ENCODE results near the gene SCAMP2.
"Not testable (repeated sequence)": the region's sequence is repeated elsewhere in the genome, so short reads cannot be mapped to it uniquely, and the experiment has no call there.

The SCAMP2 gene, protein sequence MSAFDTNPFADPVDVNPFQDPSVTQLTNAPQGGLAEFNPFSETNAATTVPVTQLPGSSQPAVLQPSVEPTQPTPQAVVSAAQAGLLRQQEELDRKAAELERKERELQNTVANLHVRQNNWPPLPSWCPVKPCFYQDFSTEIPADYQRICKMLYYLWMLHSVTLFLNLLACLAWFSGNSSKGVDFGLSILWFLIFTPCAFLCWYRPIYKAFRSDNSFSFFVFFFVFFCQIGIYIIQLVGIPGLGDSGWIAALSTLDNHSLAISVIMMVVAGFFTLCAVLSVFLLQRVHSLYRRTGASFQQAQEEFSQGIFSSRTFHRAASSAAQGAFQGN

DNA sequence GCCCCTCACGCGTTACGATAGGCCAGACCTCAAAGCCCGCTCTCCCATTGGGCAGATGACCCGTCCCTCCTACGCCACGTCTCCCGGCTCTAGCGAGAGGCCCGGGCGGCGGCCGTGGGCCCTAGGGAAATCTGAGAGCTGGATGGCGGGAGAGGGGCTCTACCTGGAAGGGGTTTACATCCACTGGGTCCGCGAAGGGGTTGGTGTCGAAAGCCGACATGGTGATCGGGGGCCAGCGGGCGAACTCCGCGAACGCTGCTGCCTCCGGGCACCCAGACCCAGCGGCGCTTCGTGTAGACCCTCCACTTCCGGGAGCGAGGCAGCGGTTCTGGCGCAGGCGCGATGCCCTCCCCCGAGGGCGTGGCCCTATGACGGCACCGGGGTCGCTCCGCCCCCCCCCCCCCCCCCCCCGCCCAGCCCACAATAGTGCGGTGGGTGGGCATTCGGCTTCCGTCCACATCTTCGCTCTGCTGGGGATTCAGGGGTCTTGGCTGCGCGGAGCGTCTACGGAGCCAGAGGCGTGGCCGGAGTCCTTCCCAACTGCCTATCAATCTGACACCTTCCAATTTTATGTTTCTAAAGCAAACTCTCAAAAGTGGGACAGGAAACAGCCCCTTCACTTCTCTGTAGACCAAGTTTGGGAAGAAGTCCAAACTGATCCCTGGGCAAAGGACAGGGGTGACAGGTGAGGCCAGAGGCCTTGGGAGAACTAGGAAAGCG, at the start of gene SCAMP2:
Gene SCAMP2, minus strand, starts transcription at position 330 of the 720 bp plus-strand sequence. Its CDS starts 110 bp downstream, at position 220.
- no peak for FAIRE-seq

DNA sequence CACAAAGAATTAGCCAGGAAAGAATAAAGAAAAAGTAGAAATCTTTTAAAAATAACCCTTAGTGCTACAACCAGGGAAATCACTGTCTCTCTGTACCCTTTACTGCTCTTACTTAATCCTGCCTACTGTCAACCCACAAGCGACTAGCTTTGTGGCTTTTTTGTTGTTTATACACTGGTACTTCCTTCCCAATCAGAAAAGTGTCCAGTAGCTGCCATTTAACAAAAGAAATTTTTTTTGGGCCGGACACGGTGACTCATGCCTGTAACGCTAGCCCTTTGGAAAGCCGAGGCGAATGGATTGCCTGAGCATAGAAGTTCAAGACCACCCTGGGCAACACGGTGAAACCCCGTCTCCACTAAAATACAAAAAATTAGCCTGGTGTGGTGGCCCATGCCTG, 47.3 kb upstream of the SCAMP2 start:
- no peak for FAIRE-seq

DNA sequence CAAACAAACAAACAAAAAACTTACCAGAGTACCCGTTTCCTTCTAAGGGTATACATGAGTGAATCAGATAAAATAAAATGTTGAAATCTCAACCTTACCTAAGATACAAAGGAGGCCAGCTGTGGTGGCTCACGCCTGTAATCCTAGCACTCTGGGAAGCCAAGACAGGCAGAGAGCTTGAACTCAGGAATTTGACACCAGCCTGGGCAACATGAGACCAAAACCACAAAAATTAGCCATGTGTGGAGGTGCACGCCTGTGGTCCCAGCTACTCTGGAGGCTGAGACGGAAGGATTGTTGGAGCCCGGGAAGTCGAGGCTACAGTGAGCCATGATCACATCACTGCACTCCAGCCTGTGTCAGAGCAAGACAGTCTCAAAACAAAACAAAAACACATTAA, 44.5 kb upstream of the SCAMP2 start:
- no peak for FAIRE-seq

DNA sequence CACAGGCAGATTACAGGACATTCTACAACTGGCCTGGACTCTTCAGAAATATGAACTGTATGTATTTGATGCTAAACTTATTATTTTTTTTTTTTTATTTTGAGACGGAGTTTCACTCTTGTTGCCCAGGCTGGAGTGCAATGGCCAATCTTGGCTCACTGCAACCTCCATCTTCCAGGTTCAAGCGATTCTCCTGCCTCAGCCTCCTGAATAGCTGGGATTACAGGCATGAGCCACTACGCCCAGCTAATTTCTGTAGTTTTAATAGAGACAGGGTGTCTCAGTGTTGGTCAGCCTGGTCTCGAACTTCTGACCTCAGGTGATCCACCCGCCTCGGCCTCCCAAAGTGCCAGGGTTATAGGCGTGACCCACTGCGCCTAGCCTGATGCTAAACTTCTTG, 40.6 kb upstream of the SCAMP2 start:
- not testable (repeated sequence) for FAIRE-seq

DNA sequence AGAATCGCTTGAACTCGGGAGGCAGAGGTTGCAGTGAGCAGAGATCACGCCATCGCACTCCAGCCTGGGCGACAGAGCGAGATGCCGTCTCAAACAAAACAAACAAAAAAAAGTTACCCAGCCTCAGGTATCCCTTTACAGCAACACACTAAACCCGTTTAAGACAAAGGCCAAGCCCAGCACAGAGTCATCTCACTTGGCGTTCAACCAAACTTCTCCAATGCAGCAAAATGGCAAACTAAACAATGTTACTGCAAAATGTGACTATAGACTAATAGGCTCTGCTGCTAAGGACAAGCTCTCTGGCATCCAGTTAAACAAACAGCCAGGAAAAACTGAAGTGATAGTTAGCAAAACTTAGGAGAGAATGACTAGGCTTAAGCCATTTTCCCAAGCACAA, 39.9 kb upstream of the SCAMP2 start:
- no peak for FAIRE-seq

DNA sequence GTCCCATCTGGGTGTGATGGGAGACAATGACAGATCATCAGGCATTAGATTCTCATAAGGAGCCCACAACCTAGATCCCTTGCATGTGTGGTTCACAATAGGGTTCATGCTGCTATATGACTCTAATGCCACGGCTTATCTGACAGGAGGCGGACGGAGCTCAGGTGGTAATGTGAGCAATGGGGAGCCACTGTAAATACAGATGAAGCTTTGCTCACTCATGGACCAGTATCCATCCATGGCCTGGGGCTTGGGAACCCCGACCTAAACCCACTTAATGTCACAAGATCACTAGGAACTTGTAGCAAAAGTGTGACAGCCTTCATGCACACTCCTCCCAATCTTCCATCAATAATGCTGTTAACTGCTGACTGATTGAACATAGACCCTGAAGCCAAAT, 35.5 kb upstream of the SCAMP2 start:
- no peak for FAIRE-seq

DNA sequence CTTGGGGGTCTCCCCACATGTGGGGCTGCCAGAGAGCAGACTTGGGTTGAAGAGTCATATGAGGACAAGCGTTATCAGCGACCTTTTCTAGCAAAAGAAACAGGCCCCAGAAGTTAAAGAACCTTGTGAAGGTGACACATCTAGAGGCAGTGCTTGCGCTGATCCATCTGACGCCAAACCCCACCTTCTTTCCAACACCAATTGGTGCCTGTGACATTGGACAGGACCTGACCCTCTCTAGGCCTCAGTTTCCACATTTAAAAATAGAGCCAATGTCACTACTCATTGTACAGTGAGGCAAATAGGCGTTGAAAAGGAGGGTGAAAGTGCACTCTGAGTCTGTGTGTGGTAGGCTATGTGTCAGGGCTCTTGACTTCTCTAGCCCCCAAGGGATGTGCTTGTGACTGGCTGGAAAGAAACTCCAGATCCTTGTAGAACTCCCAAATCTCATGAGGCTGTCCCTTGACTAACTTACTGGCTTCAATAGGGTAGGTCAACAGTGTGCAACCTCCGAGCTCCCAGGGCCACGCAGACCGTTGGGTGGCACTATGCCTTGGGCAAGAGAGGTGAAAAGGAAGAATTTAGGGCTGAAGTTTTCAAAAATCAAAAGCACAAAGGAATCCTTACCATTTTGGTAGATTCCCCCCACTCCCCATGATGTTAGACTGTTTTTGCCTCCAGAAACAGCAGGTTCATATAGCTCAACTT, 34.2 kb upstream of the SCAMP2 start:
- FAIRE-seq: no peak

DNA sequence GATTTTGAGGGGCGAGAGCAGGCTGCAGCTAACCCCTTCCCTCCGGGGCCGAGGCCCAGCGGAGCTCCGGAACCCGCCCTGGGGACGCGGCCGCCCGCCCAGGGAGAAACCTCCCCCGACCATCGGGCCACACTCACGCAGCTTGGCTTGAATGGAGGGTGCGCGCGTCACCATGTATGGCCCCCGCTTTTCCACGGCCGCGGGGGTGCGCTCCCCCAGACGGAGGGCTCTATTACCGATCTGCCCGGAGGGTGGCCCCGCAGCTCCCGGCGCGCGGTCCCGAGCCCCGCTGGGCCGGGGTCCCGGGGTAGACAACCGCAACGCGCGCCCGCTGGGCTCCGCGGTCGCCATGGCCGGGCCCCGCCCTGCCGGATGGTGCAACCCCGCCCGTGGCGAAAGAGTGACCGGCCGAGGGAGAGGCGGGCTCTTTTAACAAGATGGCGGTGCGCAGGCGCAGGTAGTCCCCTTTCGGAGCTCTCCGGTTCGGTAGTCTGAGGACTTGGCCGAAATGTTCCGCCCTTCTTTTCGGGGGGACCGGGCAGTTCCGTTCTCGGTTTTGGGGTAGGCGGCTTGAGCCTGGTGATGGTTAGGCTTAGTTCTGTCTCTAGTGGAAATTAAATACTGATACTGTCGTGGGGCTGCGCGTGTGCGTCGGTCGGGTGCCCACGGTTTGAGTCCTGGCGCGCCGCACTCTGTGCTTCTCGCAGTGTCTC, 33.4 kb upstream of the SCAMP2 start, which contains the start of gene FAM219B:
Gene FAM219B, minus strand, starts transcription at position 402 of the 713 bp plus-strand sequence. Its CDS starts 51 bp downstream, at position 351.
- no peak for FAIRE-seq

DNA sequence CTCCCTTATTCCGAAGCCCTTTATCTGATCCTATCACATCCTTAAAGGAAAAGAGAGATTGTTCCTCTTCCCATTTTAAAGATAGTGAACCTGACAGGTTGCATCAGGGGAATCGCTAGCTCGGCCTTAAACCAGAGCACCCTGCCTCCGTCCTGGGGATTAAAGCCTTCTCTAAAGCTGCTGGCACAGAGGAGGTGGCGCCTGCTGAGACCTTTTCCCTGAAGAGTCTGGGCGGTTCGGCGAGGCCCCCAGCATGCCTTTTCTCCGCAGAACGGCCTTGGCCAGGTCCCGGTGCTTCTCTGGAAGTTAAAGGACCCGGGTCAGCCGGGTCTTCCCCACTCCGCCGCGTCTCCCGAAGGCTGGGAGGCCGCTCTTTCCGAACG, 32.9 kb upstream of the SCAMP2 start:
- FAIRE-seq: no peak

DNA sequence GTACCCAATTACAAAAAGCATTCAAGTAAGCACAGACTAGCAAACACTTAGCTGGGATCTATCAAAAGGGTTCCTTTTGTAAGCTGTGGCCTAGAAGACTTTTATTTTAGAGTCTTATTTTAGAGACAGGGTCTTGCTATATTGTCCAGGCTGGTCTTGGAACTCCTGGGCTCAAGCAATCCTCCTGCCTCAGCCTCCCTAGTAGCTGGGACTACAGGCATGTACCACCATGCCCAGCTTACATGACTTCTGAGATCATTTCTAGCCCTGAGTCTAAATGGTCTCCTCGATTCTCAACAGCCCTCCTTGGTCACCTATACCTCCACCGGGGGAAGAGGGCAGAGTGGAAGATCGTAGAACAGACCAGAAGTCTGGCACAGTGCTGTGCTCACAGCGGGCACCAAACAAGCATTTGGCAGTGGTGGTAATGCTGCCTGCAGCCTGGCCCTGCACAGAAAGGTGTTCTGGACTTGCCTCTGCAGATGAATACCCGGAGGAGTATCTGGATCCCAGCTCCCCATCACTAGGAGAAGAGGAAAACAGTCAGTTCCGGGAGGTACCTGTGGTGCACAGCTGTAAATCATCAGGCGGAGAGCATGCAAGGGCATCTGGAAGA, 31.1 kb upstream of the SCAMP2 start:
- FAIRE-seq: no peak

DNA sequence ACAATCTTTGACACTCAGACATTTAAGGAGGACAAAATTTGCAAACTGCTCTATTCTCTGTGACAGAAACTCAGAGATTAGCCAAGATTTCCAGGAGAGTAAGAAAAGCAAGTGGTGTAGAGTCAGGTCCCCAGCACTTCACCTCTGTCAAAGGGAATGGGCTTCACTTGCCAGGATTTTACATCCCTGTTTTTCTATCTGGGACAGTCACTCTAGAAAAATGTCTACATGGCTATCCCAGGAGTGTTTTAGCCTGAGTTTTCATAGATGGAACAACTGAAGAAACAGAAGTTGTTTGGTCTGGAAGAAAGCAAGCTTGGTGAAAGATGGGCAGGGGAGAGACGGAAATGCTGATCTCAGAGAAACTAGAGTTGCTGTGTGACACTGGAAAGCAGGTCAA, 30.5 kb upstream of the SCAMP2 start:
- no peak for FAIRE-seq

DNA sequence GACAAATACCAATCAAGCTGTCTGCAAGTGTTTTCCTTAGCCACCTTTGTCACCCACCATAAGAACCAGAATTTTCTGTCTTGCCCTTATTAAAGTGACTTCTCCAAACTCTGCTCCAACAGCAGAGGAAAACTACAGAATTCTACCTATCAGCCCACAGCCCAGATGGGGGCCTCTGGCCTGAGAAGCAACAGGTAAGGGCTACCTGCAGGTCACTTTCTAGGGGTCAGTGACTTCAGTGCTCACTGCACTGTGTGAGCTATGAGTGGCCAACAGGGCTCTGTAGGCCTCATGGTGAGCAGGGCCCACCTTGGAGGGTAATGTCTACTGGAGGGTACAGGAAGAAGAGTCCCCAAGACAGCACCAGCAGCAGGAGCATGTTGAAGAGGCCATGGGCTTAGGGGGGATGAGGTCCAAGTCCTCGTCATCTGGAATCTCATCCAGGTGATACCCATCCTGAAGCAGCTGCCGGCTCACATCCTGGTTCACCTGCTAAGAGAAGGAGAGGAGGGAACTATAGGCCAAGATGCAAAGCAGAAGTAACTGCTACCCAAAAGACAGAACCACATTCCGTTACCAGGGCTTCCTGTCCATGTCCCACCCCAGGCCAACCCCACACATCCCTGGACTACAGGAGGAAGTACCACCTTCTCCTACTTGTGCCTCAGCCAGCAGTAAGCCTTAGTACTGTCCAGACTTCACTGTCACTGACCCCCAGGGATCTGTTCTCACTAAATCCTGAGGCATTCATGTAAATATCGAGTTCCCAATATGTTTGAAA, 29.3 kb upstream of the SCAMP2 start:
- no peak for FAIRE-seq

DNA sequence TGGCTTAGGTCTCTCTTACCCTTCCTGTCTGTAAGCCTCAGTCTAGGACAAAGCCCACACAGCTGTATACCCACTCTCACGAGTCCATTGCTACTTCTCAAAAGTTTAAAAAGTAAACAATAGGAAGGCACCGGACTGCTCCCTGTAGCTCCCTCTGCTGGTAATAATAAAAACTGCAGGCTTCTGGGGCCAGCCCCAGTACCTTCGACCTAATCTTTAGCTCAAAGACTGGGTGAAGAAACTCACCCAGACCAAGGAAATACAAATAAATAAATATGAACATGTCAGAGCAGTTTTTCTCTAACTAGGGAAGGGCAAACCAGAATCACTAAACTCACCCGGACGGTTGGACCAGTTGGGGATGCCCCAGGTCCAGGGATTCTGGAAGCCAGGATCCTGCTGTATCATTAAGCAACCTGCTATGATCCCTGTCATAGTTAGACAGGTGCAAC, 28.5 kb upstream of the SCAMP2 start:
- no peak for FAIRE-seq

DNA sequence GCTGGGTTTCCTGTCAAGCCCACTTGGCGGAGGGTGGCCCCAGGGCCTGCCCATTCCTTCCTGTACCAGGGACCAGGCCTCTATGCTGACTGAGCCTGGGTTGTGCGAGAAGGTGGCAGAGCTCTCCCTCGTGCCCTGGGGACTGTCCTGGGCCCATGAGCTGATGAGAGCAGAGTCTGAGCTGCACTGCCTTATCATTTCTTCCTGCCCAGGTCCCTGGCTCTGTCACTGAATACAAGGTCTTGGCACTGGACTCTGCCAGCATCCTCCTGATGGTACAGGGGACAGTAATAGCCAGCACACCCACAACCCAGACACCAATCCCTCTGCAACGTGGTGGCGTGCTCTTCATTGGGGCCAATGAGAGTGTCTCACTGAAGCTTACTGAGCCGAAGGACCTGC, 24.1 kb upstream of the SCAMP2 start:
- no peak for FAIRE-seq

DNA sequence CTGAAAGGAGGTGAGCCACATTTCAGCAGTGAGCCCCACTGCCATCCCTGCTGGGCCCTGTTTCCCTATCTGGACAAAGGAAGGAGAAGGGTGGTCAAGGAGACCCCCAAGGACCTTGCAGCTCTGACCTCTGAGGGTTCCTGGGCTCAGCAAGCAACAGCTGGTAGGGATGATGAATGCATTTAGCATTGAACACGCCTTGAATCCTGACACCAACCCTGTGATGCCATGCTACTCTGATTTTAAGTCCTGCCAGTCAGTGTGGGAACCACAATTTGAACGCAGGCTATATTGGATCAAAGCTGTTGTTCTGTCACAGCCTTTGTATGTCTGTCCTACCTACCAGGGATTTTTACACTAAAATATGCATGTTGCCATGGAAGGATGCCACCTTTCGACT, 23.2 kb upstream of the SCAMP2 start:
- no peak for FAIRE-seq

DNA sequence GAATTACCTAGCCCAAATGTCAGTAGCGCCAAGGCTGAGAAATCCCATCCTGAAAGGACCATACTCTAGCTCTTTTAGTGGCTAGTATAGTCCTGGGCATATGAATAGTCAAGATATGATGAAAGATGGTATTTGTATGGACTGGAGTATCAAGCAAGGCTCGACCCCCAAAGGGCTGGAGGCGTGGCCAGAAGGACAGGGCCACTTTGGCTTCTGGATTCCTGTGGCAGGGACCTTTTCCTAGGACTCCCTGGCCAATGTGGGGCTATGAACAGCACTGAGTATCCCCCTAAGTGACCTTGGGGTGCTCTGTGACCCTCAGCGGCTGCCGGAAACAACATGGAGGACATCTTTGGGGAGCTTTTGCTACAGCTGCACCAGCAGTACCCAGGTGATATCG, 22.7 kb upstream of the SCAMP2 start:
- no peak for FAIRE-seq

DNA sequence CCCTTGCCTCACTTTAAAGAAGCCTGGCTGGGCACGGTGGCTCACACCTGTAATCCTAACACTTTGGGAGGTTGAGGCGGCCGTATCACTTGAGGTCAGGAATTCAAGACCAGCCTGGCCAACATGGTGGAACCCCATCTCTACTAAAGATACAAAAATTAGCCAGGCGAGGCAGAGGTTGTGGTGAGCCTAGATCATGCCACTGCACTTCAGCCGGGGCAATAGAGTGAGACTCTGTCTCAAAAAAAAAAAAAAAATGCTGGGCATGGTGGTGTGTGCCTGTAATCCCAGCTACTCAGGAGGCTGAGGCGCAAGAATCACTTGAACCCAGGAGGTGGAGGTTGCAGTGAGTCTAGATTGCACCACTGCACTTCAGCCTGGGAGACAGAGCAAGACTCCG, 21.2 kb upstream of the SCAMP2 start:
- FAIRE-seq: not testable (repeated sequence)

DNA sequence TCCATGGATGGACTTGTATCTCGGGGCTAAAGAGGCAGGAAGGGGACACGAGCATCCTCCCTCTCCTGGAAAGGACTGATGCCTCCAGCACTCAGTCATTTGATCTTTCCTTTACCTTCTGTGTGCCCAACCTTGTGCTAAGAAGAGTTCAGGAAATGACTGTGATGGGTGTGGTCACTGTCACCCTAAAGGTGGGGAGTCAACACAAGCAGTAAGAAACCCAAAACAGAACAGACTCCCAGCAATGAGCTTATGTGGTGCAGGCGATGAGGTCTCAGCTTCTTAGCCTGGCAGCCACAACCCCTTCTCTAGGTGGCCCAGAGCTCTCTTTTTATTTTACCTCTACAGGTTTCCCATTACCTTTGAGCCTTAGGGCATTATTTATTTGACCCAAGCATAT, 20.5 kb upstream of the SCAMP2 start:
- FAIRE-seq: no peak

DNA sequence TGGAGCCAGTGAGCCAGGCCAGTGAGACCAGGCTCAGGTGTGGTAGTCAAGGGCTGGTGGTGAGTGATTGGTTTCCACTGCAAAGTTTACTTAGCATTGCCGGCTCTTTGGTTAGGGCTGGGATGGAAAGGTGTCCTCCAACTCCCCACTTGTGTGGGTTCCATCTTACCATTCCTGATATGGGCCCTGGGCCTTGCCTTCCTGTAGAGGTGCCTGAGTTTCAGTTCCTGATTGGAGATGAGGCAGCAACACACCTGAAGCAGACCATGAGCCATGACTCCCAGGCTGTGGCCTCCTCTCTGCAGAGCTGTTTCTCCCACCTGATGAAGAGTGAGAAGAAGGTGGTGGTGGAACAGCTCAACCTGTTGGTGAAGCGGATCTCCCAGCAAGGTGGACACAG, 19.8 kb upstream of the SCAMP2 start:
- FAIRE-seq: no peak

DNA sequence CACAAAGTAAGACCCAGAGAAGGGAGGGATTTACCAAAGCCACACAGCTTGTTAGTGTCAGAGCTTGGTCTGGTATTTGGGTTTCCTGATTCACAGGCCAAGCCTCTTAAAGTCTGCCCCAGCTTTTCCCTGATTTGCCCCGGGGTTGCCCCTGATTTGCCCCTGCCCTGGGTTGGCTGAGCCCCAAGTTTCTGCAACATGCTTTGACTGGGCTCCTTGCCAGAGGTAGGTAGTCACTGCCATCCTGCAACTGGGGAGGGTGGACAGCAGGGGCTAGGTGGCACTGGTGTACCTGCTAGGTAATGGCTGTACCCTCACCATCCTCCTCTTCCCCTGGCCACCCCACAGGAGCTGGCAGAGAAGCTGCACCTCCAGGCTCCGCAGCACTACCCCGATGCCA, 19.1 kb upstream of the SCAMP2 start:
- FAIRE-seq: no peak

DNA sequence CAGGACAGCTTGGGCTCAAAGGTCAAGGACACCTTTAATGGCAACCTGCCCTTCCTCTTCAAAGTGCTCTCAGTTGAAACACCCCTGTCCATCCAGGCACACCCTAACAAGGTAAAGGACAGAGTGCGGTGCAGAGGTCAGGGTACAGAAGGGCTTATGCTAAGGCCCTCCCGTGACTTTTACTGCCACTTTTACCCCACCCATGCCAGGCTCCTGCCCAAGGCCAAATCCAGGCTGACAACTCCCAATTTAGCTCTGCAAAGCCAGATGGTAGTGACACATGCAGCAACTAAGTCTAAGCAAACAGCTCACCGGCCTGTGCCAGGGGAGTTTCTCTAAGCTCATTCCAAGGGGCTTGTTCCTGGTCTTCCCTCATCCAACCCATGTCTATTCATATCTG, 18.3 kb upstream of the SCAMP2 start:
- FAIRE-seq: no peak

DNA sequence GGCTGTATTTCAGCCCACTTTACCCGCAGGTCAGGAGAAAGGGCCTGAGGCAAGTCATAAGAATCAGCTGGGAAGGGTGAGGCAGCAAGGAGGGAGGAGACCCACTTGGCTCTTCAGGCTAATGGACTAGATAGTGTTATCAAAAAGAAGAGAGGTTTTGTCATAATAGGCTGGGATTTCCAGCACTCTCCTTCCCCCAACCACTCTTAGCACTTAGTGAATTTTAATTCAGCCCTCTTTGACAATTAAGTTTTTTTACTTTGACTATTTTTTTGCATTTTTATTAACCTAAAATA, 17.4 kb upstream of the SCAMP2 start:
- FAIRE-seq: no peak
